Measurements from ENCODE around the gene MRGPRF. TPM values are rescaled to one million over a fixed set of nuclear protein-coding genes. Genes with fewer than 3 reads are reported as not detected.

MRGPRF gene
- total and polyA plus RNA-seq, 2 of the 8 experiments (the other 6 are each of a cell fraction or from before 2014, with no cell fraction given) = 7.5 to 11.0 TPM

DNA sequence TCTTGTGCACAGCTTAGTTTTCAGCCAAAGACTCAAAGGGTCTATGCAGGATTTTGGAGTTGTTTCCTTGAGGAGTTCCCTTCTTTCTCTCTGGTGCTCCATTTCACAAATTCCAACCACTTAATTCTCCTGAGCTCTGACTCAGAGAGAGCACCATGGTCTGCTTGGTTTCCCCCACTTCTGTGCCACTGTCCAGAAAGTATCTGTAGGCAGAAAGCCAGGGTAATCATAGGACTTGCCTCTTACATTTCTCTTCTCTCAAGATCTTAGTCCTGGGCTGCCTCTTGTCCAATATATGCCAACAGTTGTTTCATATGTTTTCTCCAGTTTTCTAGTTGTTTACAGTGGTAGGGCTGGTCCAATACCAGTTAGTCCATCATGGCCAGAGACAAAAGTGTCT lies 25.8 kb downstream of the MRGPRF start (continued):
- TF ChIP-seq RAD21 (IDR thresholded peaks at IDR 0.05 in 1 of 2, conservative IDR thresholded peaks at IDR 0.05 in 1 of 2; ENCODE audit: low read depth in 2 of 2, low read length in 2 of 2) (no peak), SP4 (IDR thresholded peaks at IDR 0.05; ENCODE audit: low read length) (no peak), HDAC6 (IDR thresholded peaks at IDR 0.05; ENCODE audit: low read depth, low read length) (no peak)
- TF ChIP-seq, protein P1, sequence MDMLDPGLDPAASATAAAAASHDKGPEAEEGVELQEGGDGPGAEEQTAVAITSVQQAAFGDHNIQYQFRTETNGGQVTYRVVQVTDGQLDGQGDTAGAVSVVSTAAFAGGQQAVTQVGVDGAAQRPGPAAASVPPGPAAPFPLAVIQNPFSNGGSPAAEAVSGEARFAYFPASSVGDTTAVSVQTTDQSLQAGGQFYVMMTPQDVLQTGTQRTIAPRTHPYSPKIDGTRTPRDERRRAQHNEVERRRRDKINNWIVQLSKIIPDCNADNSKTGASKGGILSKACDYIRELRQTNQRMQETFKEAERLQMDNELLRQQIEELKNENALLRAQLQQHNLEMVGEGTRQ (IDR thresholded peaks at IDR 0.05; ENCODE audit: low read length) = no peak

All from H1 (cell line).